HG03469 (cell line): ENCODE measurements around the gene RAD17.
A peak's percentile ranks its signal among the peaks of the same experiment; 100 is the strongest.
"Not testable (repeated sequence)": the region's sequence is repeated elsewhere in the genome, so short reads cannot be mapped to it uniquely, and the experiment has no call there.

ENCODE experiments used
- ATAC-seq: cut with Tn5 transposase; IDR thresholded peaks from one replicate; pipeline ENCODE4 v1.9.1; 2021; ENCODE audit warnings: mild to moderate bottlenecking, moderate library complexity, moderate number of reproducible peaks; ENCODE audit not compliant: unreplicated experiment

The RAD17 gene

GRCh38 chr5:69374911-69375446, 5.4 kb downstream of the RAD17 start:
- ATAC-seq, result peak; percentile 51

- no peak for ATAC-seq
Observed at GRCh38 chr5:69378376-69378775, 8.8 kb downstream of the RAD17 start.

- ATAC-seq, result no peak
Observed at GRCh38 chr5:69404659-69405330, 35.2 kb downstream of the RAD17 start.

- no peak for ATAC-seq
Observed at GRCh38 chr5:69414885-69415583, 45.4 kb downstream of the RAD17 start, which contains the start of gene MARVELD2. TSS of gene MARVELD2 (plus strand) at chr5:69415116. CDS start at chr5:69419386, 4,270 bp downstream.

- no peak for ATAC-seq
Observed at GRCh38 chr5:69415584-69415958, 46.0 kb downstream of the RAD17 start.

- ATAC-seq, result no peak
Observed at GRCh38 chr5:69416180-69416579, 46.6 kb downstream of the RAD17 start.

- no peak for ATAC-seq
Observed at GRCh38 chr5:69416699-69417098, 47.1 kb downstream of the RAD17 start.

GRCh38 chr5:69418554-69418953, 48.9 kb downstream of the RAD17 start:
- no peak for ATAC-seq

- ATAC-seq, result no peak
Observed at GRCh38 chr5:69431424-69432303, 62.0 kb downstream of the RAD17 start.

- no peak for ATAC-seq
Observed at GRCh38 chr5:69432412-69433206, 63.0 kb downstream of the RAD17 start.

GRCh38 chr5:69435276-69435884, 65.8 kb downstream of the RAD17 start:
- not testable (repeated sequence) for ATAC-seq

- no peak for ATAC-seq
Observed at GRCh38 chr5:69444127-69444754, 74.6 kb downstream of the RAD17 start.

GRCh38 chr5:69449511-69449910, 79.9 kb downstream of the RAD17 start:
- ATAC-seq, result no peak

- no peak for ATAC-seq
Observed at GRCh38 chr5:69450116-69450515, 80.5 kb downstream of the RAD17 start.

GRCh38 chr5:69450527-69450926, 80.9 kb downstream of the RAD17 start:
- not testable (repeated sequence) for ATAC-seq

- no peak for ATAC-seq
Observed at GRCh38 chr5:69451941-69452647, 82.5 kb downstream of the RAD17 start.

GRCh38 chr5:69453487-69453886, 83.9 kb downstream of the RAD17 start:
- not testable (repeated sequence) for ATAC-seq

- no peak for ATAC-seq
Observed at GRCh38 chr5:69454460-69455249, 85.0 kb downstream of the RAD17 start.
